Ishikawa (cell line): ENCODE data around the gene SLU7.
A peak's percentile ranks its signal among the peaks of the same experiment; 100 is the strongest.

Experiments
- EP300 ChIP-seq: IDR thresholded peaks from 2 replicates; pipeline ENCODE4 v1.6.1; 2012; ENCODE audit warnings: borderline replicate concordance
- TCF12 ChIP-seq: IDR thresholded peaks from 2 replicates; pipeline ENCODE4 v1.6.1; 2012; ENCODE audit warnings: low read depth
- TF ChIP-seq, protein P1 (sequence below): IDR thresholded peaks from 2 replicates; pipeline ENCODE4 v1.6.1; 2012; ENCODE audit warnings: low read depth, mild to moderate bottlenecking

GRCh38 chr5:160421625-160422258 is 2.9 kb upstream of the SLU7 start, which contains the start of gene PTTG1:
- TF ChIP-seq TCF12 (peak; percentile 64; the same call in 1 of the 2 replicates), EP300 (no peak)
- TF ChIP-seq, protein P1, sequence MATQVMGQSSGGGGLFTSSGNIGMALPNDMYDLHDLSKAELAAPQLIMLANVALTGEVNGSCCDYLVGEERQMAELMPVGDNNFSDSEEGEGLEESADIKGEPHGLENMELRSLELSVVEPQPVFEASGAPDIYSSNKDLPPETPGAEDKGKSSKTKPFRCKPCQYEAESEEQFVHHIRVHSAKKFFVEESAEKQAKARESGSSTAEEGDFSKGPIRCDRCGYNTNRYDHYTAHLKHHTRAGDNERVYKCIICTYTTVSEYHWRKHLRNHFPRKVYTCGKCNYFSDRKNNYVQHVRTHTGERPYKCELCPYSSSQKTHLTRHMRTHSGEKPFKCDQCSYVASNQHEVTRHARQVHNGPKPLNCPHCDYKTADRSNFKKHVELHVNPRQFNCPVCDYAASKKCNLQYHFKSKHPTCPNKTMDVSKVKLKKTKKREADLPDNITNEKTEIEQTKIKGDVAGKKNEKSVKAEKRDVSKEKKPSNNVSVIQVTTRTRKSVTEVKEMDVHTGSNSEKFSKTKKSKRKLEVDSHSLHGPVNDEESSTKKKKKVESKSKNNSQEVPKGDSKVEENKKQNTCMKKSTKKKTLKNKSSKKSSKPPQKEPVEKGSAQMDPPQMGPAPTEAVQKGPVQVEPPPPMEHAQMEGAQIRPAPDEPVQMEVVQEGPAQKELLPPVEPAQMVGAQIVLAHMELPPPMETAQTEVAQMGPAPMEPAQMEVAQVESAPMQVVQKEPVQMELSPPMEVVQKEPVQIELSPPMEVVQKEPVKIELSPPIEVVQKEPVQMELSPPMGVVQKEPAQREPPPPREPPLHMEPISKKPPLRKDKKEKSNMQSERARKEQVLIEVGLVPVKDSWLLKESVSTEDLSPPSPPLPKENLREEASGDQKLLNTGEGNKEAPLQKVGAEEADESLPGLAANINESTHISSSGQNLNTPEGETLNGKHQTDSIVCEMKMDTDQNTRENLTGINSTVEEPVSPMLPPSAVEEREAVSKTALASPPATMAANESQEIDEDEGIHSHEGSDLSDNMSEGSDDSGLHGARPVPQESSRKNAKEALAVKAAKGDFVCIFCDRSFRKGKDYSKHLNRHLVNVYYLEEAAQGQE: no peak
